Hindlimb muscle (tissue), 1 donor: ENCODE results near the gene DNAJC21. TPM values are rescaled to one million over a fixed set of nuclear protein-coding genes. Genes with fewer than 3 reads are reported as not detected.
"Not testable (repeated sequence)": the region's sequence is repeated elsewhere in the genome, so short reads cannot be mapped to it uniquely, and the experiment has no call there.

Experiments
- DNase-seq: peaks from one replicate; pipeline ENCODE4 v3.0.0-alpha.2; 2013
- polyA plus RNA-seq: library from polyadenylated mRNA; unstranded; fragments of 120-200 nt; gene quantifications from one replicate; pipeline ENCODE4 v1.2.1, GENCODE V29; 2013; ENCODE audit not compliant: insufficient read length

The DNAJC21 gene
- polyA plus RNA-seq, 1 donor, result 41.0 TPM

DNA sequence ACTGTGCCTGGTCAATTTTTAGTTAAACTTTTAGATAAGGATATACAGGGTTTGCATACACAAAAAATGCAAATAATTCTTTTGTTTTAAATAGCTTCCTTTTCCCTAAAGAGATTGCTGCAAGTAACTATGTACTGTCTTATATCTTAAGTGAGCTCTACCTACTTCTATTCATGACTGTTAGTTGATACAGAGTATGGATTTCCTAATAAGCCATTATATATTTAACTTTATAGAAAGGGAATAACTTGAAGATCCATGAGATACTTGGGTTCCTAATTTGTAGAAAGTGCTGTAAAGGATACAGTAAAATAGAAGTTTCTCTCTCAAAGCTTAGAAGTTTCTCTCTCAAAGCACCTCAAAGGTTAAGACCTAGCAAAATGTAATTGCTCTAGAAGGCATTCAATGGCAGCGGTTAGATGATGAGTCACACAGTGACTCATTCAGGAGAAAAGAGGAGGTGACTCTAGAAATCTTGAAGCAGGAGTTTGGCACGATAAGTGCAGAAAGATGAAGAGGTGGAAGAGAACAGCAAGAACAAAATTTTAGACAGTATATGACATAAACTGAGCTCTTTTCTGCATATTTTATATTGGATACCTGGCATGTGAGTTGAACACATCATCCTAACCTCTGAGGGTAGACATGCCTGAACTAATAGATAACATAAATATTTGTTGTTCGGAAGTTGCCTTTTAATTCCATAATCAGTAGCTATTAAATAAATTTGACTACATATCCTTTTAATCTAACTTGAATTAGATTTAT, 5.5 kb upstream of the DNAJC21 start:
- DNase-seq, result no peak

DNA sequence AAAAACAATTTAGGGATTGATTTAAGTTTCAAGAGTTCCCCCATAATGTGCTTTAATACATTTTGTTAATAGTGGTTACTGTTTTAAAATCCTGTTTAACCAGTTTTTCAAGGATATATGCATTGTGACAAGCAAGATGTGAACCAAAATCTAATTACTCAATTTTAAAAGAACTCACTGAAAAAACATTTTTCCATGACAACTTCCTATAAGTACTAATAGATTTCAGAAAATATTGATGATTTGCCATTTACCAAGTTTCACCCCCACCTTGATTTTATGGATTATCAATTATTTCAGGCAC, 4.9 kb upstream of the DNAJC21 start:
- no peak for DNase-seq

DNA sequence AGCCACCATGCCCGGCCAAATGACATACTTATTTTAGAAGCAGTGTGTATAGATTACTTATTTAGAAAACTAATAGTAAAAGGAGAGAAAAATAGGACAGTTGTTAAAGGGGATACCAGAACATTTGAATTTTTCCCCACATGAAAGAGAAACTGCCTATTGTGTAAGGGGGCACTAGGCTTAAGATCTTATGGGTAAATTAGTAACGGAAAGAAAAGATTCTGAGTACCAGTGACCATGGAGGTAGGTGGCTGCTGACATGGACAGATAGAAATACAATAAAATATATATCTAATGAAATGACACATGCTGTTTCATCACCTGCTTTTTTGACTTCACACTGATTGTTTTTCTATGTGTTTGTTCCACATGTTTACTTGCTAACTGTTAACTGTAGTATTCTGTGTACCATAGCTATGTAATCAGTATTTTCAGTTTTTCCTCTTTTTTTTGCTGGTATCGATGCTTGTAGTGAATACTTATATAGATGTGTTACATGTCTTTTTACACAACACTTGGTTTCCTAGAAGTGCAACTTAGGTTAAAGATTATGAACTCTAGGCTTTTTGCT, 3.0 kb upstream of the DNAJC21 start:
- DNase-seq, result no peak

DNA sequence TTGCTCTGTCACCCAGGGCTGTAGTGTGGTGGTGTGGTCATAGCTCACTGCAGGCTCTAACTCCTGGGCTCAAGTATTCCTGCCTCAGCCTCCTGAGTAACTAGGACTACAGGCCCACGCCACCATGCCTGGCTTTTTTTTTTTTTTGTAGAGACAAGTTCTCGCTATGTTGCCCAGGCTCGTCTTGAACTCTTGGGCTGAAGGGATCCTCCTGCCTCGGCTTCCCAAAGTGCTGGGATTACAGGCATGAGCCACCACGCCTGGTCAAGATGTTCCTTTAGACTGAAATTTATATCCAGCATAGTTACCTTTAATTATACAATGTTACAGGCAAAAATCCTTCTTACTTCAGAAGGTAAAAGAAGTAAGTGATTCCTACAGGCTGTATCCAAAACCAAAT, 1.6 kb upstream of the DNAJC21 start:
- DNase-seq, result no peak

DNA sequence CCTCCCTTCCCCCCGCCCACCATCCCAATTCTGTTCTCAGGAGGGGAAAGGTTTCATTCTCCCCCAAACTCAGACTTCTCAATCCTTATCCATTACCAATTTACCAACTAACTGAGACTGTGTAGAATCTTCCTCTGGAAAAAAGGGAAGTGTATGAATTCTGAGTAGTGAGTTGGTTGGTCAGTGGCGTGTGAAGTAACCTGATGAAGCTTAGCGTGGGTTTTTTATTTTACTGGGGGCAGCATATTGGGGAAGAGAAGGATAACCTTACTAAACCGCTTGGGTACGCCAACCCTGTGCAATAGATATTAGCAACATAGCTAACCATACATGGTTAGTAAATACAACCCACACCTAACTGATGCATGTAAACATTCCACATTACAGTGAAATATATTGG, 1.1 kb upstream of the DNAJC21 start:
- no peak for DNase-seq

DNA sequence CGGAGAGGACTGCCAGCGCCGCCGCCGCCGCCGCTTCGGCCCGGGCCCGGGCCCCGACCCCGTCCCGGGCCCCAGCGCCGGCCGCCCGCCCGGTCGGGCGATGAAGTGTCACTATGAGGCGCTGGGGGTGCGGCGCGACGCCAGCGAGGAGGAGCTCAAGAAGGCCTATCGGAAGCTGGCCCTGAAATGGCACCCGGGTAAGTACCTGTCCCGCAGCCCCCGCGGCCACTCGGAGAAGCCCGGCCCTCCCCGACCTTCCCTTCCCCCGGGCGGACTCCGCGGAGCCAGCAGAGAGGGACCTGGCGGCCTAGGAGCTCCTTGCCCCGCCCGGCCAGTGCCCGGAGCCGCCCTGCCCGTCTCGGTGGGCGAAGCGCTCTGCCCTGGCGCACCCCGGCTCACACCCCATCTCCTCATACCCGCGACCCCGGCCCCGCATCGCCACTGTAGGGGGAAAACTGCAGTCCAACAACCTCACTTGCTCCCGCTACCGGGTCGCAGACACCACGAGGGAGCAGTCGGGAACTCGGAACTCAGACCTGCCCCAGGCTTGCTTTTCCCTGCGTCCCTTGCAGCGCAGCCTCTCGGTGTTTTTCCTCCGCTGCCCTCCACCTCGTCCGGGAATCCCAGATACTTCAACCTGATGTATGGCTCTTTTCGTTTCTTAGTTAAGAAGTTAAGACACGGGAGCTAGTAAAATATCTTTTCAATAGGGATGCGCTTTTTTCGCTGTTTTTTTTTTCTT, 532 bp downstream of the DNAJC21 start:
- peak; percentile 88 for DNase-seq

DNA sequence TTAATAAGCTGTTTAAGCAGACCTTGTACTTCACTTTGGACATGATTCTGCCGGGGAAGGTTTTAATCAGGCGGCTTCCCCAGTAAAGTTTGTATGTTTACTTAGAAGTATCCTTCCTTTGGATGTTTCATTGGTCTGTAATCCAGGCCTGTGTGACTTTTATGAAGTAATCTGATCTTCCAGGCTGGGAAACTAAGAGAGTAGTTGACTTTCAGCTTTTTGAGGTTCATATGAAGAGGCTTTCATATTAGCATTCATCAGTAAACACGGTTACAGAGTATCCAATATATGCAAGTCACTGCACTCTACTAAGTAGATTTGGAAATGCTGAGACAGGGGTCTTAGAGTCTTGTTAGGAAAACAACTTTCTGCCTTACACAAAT, 1.1 kb downstream of the DNAJC21 start:
- DNase-seq, result no peak

DNA sequence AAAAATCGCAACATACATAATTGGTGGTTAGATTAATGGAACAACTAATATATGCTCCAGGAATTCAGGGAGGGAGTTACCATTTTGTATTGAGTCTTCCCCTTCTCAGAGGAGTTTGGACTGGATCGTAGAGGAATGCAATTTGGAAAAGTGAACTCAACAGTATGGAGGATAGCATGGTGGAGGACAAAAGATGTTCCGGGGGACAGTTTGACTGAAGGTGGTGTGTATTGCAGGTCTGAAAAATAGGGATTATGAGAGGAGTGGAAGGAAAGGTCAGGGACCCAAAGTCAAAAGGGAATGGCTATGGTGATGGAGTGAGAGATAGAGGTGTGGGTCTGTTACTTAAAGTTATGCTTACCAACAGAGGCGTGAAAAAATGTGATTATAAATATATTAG, 1.5 kb downstream of the DNAJC21 start:
- no peak for DNase-seq

DNA sequence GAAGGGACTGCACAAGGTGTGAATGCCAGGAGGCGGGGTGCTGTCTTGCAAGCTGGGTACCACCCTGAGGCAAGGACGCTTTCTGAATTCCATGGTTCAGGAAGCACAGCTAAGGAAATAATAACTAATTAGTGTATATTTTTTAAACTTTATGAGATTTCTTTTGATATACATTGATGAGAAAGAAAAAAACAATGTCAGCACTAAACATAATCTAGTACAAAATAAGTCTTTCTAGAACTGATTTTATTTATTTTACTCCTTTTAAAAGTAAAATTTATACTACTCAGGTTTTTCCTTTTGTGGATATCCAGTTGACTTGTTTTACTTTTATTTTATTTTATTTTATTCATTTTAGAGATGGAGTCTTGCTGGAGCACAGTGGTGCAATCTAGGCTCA, 3.6 kb downstream of the DNAJC21 start:
- DNase-seq, result no peak

DNA sequence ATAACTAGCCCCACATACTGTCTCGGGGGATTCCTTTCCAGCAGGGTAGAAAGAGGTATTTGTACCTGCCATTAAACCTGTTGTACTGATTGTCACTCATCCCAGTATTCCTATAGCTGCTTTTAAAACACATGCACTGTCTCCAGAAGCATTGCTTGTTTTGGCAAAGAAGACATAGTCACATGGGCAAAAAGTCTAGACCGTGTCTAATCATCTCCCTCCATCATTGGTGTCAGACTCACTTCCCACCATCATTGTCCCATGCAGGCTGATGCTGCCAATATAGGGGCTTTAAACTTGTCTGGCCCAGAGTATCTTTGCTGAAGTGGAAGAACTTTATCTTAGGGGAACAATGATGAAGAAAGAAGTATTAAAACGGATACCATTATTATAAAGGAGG, 12.6 kb downstream of the DNAJC21 start:
- no peak for DNase-seq

DNA sequence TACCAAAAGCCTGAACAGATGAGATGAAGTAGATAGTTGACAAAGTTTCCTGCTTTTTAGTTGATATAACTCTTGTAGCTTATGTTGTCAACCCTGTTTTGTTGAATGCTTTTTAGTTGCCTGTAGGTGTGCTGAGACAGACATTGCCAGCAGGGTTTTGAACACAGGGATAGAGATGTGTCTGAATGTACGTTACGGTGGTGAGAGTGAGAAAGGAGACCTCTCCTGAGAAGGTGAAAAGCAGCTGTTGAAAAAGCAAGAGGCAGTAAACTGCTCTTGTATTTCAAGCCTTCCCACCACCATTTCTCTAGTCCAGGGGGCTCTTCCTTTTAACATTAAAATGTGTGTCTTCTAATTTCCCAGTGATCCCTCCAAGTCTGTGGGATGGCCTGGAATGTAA, 14.7 kb downstream of the DNAJC21 start:
- no peak for DNase-seq

DNA sequence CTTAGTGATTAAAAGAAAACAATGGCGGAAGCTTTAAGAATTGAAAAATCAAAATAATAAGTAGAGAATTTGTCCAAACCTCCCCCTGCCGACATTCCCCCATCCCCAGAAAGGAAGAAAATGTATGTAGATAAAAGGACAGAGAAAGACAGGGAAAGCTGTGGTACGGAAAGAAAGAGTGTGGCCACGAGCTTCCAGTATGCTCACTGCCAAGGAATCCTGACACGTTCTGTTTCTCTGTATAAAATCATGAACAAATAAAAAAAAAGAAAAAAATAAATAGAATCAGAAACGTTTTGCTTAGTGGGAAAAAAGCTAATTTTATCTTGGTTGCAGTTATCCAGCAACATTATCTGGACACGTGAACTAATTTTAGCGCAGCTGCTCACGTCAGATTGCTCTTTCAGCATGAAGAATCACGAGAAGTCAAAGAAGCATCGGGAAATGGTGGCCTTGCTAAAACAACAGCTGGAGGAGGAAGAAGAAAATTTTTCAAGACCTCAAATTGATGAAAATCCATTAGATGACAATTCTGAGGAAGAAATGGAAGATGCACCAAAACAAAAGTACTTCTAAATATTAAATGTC, 15.2 kb downstream of the DNAJC21 start:
- DNase-seq, result no peak

DNA sequence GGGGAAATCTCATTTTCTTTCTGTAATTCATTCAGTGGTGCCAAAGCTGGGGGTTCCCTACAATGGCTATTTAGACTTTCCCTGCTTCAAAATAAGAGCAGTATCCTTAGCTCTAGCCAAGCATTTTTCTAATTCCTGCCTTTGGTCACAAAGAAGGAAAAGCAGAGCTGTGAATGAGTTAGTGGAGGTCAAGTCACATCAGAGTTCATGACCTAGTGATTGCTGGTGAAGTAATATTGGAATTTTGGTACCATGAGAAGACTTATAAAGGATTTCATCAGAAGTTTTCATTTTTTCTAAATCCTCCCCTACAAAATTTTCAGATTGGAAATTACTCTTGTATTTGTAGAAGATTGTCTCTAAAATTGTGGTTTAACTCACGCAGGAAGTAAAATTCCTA, 28.0 kb downstream of the DNAJC21 start:
- DNase-seq, result no peak

DNA sequence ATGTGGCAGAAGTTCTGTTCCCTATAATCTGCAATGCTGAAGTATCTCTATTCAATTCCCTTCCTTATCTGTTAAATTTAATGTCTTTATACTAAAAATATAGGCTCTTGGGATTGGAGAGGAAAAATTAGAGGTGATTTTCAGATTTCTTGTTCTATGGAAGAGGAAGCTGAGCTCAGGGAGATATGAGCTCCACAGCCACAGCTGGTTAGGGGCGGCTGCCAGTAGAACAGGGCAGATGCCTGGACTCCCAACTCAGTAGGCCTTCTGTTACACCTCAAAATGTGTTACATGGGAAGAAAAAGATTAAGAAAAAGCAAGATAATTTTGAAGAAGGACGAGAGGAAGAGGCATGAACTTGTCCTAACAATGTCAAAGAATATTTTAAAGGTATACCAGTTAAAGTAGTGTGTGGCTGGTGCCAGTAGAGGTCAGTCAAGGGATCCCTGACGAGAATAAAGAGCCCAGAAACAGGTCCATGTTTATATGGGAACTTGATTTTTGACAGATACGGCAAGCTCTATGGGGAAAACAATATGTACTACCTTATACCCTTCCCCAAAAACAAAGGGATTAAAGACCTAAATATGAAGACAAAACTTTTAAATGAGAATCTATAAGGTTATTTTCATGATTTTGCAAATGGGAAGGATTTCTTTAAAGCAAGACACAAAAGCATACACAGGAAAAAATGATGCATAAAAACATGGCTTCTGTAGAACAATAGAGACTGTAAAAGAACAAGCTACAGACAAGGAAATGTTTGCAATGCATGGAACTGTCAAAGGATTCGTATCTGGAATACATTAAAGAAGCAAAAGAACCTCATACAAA, 28.7 kb downstream of the DNAJC21 start:
- DNase-seq, result no peak

DNA sequence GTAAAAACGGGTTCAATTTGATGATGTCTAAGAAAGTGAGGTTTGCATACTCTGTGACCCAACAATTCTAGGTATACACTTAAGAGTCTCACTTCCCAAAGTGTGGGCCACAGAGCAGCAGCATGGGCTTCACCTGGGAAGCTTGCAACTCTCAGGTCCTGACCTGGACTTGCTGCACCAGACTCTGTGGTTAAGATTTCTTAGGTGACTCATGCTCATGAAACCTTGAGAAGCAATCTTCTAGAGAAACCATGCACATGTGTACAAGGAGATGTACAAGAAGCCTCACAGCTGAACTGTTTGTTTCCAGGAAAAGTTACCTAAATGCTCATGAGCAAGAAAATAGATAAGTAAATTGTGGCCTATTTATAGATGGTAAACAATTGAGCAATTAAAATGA, 30.0 kb downstream of the DNAJC21 start:
- no peak for DNase-seq

DNA sequence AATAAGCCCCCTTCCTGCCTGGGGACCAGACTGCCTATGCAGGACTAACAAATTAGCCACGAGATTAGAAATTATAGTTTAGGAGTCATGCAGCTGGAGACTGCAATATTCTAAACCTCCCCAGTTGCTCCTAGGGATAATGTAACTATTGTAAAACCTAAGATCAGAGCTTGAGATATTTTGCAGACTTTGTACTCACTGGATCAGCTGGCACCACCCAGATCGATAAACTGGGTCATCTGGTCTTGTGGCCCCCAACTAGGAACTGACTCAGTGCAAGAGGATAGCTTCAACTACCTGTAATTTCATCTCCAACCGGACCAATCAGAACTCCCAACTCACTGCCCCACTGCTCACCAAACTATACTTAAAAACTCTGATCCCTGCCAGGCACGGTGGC, 38.2 kb downstream of the DNAJC21 start:
- DNase-seq, result no peak

DNA sequence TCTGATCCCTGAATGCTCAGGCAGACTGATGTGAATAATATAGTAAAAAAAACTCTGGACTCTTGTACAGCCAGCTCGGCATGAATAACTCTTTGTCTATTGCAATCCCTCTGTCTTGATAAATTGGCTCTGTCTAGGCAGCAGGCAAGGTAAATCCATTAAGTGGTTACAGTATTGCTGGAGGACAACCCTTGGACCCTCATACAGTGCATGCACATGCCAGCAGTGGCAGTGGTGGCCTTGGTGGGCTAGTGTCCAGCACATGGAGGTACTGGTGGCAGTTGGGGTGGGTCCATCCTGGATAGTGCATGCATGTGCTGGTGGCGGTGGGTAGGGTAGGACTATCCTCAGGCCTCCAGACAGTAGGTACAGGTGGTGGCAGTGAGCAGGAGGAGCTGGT, 38.9 kb downstream of the DNAJC21 start:
- DNase-seq, result no peak

DNA sequence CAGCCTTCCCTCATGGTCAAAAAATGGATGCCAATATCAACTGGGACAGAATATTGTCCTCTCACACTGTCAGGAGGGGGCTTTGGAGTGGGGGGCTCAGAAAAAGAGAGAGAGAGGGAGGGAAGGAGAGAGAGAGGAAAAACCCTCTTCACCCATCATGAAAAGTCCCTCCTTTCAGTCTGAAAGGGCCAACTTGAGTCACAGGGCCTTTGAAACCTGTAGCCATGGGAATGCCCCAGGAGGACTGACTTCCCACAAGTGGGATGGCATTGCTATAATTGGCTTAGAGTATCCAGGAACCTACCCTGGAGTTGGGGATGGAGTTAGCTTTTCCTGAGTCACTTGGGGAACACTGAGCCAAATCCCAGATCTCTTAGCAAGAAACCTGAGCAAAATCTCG, 41.2 kb downstream of the DNAJC21 start:
- no peak for DNase-seq

DNA sequence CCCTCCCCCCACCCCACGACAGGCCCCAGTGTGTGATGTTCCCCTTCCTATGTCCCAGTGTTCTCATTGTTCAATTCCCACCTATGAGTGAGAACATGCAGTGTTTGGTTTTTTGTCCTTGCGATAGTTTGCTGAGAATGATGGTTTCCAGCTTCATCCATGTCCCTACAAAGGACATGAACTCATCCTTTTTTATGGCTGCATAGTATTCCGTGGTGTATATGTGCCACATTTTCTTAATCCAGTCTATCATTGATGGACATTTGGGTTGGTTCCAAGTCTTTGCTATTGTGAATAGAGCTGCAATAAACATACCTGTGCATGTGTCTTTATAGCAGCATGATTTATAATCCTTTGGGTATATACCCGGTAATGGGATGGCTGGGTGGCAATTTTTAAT, 42.3 kb downstream of the DNAJC21 start:
- not testable (repeated sequence) for DNase-seq

DNA sequence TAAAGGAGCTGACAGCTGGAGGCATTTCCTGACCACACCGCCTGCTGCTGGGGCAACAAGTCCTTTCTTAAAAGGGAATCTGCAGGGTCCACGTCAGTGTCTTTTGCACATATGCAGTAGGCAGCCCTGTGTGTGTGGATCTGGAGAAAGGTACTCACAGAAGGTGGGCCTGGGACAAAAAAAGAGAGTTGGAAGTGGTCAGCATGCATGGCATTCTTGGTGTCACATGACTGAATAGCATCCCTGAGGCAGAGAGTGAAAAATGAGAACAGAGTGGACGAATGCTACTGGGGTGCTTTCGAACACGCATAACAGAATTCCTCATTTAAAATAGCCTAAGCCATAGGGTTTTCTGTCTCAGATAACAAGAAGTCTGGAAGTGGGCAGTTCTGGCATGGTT, 47.0 kb downstream of the DNAJC21 start:
- DNase-seq, result no peak

DNA sequence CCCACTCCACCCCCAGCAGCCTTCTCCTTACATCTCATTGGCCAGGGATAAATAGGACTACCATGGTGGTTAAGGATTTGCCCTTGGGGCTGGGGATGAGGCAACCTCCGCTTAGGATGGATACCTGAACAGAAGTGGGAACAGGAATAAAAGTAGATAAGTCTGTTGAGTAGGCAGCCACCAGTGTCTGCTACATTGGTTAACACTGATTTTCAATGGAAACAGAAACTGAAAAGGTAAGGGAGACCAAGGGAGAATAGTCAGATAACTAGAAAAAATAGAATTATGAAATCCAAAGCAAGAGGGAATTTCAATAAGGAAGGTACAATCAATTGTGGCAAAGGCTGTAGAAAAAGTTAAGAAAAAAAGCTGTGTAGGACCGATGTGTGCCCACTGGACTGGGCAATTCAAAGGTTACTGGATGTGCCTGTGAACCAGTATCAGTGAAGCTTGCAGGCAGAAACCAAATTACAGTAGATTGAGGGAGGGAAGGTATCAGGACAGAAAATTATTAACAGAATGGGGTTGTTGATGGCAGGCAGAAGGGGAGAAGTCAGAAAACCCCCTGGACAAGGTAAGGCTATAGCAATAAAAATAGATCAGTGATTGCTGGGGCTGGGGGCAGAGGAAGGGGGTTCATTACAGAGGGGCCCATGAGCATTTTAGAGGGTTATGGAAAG, 48.7 kb downstream of the DNAJC21 start:
- DNase-seq, result no peak

DNA sequence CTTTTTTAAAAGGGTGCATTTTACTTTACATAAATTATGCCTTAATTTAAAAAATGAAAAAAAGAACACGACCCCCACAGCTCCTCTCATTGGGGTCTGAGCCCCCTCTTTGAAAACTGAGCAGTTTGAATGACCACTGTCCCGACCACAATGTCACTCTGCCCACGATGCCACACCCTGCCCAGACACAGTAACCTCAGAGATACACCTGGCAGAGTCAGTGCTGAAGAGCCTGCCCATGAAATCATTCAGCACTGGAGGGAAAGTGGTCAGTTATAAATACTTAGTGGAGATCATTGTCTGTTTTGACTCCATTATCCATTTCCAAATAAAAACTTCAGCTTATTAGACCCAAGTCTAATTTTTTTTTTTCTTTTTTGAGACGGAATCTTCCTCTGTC, 49.3 kb downstream of the DNAJC21 start:
- DNase-seq, result no peak
